PC-9 (cell line): ENCODE results near the gene FNDC5. TPM values are rescaled to one million over a fixed set of nuclear protein-coding genes. Genes with fewer than 3 reads are reported as not detected.

Source experiments
- BruUV-seq: library from RNA; stranded (reverse); fragments of 400-500 nt; replicated peaks from 2 replicates; lab custom pipeline; 2021; lab: Mats Ljungman, UMichigan
- CTCF ChIA-PET: fragments of 300-600 bp; sonication (Branson Sonifier 250); formaldehyde crosslinking; loops from one replicate; lab custom pipeline; 2022; ENCODE audit warnings: antibody characterized with exemption; lab: Charles Lee
- POLR2A ChIA-PET: fragments of 300-600 bp; sonication (Branson Sonifier 250); formaldehyde crosslinking; loops from one replicate; lab custom pipeline; 2022; ENCODE audit warnings: antibody characterized with exemption; ENCODE audit not compliant: unreplicated experiment; lab: Charles Lee
- DNase-seq, 2 experiments: peaks; one replicate each; pipeline versions ENCODE4 v3.0.0 to v3.0.0-alpha.2; 2015 to 2022; ENCODE audit warnings: mixed read lengths in 1 of 2
- H2AFZ ChIP-seq: fragments of 200-600 bp; sonication (generic); 2 replicates; pipeline ENCODE4 v1.8.1; 2017; ENCODE audit warnings: antibody characterized with exemption
- H3F3A ChIP-seq: fragments of 200-600 bp; sonication (generic); 2 replicates; pipeline ENCODE4 v1.8.1; 2017; ENCODE audit warnings: antibody characterized with exemption, mild to moderate bottlenecking, low read depth; ENCODE audit not compliant: insufficient read depth
- H3K27ac ChIP-seq: fragments of 200-600 bp; sonication (generic); 2 replicates; pipeline ENCODE4 v1.6.1; 2016; ENCODE audit warnings: mixed run types
- H3K27me3 ChIP-seq: fragments of 200-600 bp; sonication (generic); 2 replicates; pipeline ENCODE4 v1.6.1; 2016; ENCODE audit warnings: low read depth, mixed run types; ENCODE audit not compliant: insufficient read depth
- H3K36me3 ChIP-seq: fragments of 200-600 bp; sonication (generic); 2 replicates; pipeline ENCODE4 v1.6.1; 2016; ENCODE audit warnings: low read depth, mixed run types
- H3K4me1 ChIP-seq: fragments of 200-600 bp; sonication (generic); replicated peaks from 2 replicates; pipeline ENCODE4 v1.6.1; 2016; ENCODE audit warnings: mixed run types; ENCODE audit not compliant: insufficient read depth
- H3K4me2 ChIP-seq: fragments of 200-600 bp; sonication (generic); 2 replicates; pipeline ENCODE4 v1.6.1; 2017; ENCODE audit warnings: mixed run types
- H3K4me3 ChIP-seq: fragments of 200-600 bp; sonication (generic); 2 replicates; pipeline ENCODE4 v1.6.1; 2016; ENCODE audit warnings: mixed run types
- H3K79me2 ChIP-seq: fragments of 200-600 bp; sonication (generic); 2 replicates; pipeline ENCODE4 v1.6.1; 2017; ENCODE audit warnings: low read depth, mixed run types
- H3K9me2 ChIP-seq: fragments of 200-600 bp; sonication (generic); 2 replicates; pipeline ENCODE4 v1.8.1; 2017; ENCODE audit warnings: mild to moderate bottlenecking; ENCODE audit not compliant: insufficient read depth
- H3K9me3 ChIP-seq: fragments of 200-600 bp; sonication (generic); 2 replicates; pipeline ENCODE4 v1.8.1; 2016; ENCODE audit warnings: low read depth; ENCODE audit not compliant: insufficient read depth
- H4K20me1 ChIP-seq: fragments of 200-600 bp; sonication (generic); 2 replicates; pipeline ENCODE4 v1.8.1; 2017; ENCODE audit not compliant: insufficient read depth
- CTCF ChIP-seq: fragments of 200-600 bp; sonication (generic); conservative IDR thresholded peaks from 2 replicates; pipeline ENCODE4 v1.6.1; 2017; ENCODE audit warnings: mixed run types, antibody characterized with exemption, mild to moderate bottlenecking, moderate library complexity
- EZH2 ChIP-seq: fragments of 200-600 bp; sonication (generic); IDR thresholded peaks from 2 replicates; pipeline ENCODE4 v1.8.0; 2017; ENCODE audit warnings: antibody characterized with exemption, low read depth
- intact Hi-C: fragments of 100-400 bp; cut with micrococcal nuclease; formaldehyde crosslinking; loops from one replicate; pipeline ENCODE4 v1.10.0; 2022; ENCODE audit not compliant: unreplicated experiment
- total RNA-seq: library from RNA; stranded (reverse); gene quantifications from 2 replicates; pipeline ENCODE4 v1.2.3, GENCODE V29; 2021

The FNDC5 gene
- total RNA-seq, 1 experiment from 2014 or later = not detected

- Histone ChIP-seq H2AFZ (no peak overlapping the region), H3K4me1 (no peaks in the 10 kb centered on the region), H3K4me3 (no peak overlapping the region), H3K9me3 (no peaks in the 10 kb centered on the region), H4K20me1 (no peaks in the 10 kb centered on the region), H3K9me2 (no peaks in the 10 kb centered on the region), H3K36me3 (no peaks in the 10 kb centered on the region), H3F3A (no peaks in the 10 kb centered on the region), H3K79me2 (no peaks in the 10 kb centered on the region), H3K27me3 (peaks cover 8% of the 10 kb centered on the region; the same call in 1 of the 2 replicates), H3K4me2 (no peak overlapping the region), H3K27ac (no peak overlapping the region)
- no peak for TF ChIP-seq EZH2
- TF ChIP-seq CTCF = no peak
- no TSS peak for BruUV-seq
- intact Hi-C loops = no loop called here
- DNase-seq = no peak
- POLR2A ChIA-PET = no interaction called here
- CTCF ChIA-PET = no interaction called here
Measured at GRCh38 chr1:32884032-32884372, 13.3 kb upstream of the FNDC5 start.

- Histone ChIP-seq H3K27me3 (peaks cover 8% of the 10 kb centered on the region; the same call in 1 of the 2 replicates), H3K4me2 (no peak overlapping the region), H3K4me3 (no peak overlapping the region), H3K9me3 (no peaks in the 10 kb centered on the region), H2AFZ (no peak overlapping the region), H3K9me2 (no peaks in the 10 kb centered on the region), H3K36me3 (no peaks in the 10 kb centered on the region), H3K79me2 (no peaks in the 10 kb centered on the region), H3K4me1 (no peaks in the 10 kb centered on the region), H3K27ac (no peak overlapping the region), H4K20me1 (no peaks in the 10 kb centered on the region), H3F3A (no peaks in the 10 kb centered on the region)
- TF ChIP-seq EZH2 = no peak
- TF ChIP-seq CTCF = no peak
- POLR2A ChIA-PET = no interaction called here
- CTCF ChIA-PET = no interaction called here
- DNase-seq = no peak
- no TSS peak for BruUV-seq
- intact Hi-C loops = no loop called here
Measured at GRCh38 chr1:32883338-32884031, 12.8 kb upstream of the FNDC5 start.

- TF ChIP-seq CTCF = no peak
- TF ChIP-seq EZH2 = no peak
- Histone ChIP-seq H3K4me3 (no peak overlapping the region), H2AFZ (no peak overlapping the region), H3K79me2 (no peaks in the 10 kb centered on the region), H3K36me3 (no peaks in the 10 kb centered on the region), H3K9me2 (no peaks in the 10 kb centered on the region), H3F3A (no peaks in the 10 kb centered on the region), H3K4me1 (no peaks in the 10 kb centered on the region), H3K9me3 (no peaks in the 10 kb centered on the region), H3K4me2 (no peak overlapping the region), H3K27ac (no peak overlapping the region), H3K27me3 (peaks cover 6% of the 10 kb centered on the region; the same call in 1 of the 2 replicates), H4K20me1 (no peaks in the 10 kb centered on the region)
- POLR2A ChIA-PET = no interaction called here
- DNase-seq = no peak
- intact Hi-C loops = loop anchor here (1.0 kb wide), 1 partner anchor 173 kb away; no protein-coding TSS in a partner anchor
- no TSS peak for BruUV-seq
- CTCF ChIA-PET = no interaction called here
Measured at GRCh38 chr1:32881871-32882850, 11.4 kb upstream of the FNDC5 start.
